ENCODE results near the gene EZH2.

The EZH2 gene

GRCh38 chr7:148883266-148884048, 634 bp downstream of the EZH2 start:
- peaks cover 25% of the 10 kb centered on the region for H3K4me1 Mint-ChIP-seq (ENCODE audit: low read depth)
- no peaks in the 10 kb centered on the region for H3K27me3 Mint-ChIP-seq (ENCODE audit: low read depth)
- H3K27ac Mint-ChIP-seq: peak overlapping the region; percentile 90
- H3K4me3 Mint-ChIP-seq: peak overlapping the region; percentile 91
- H3K9me3 Mint-ChIP-seq: no peaks in the 10 kb centered on the region
- H3K36me3 Mint-ChIP-seq (ENCODE audit: low read depth): peaks cover 7% of the 10 kb centered on the region

GRCh38 chr7:148882841-148883265, 1.2 kb downstream of the EZH2 start:
- peak overlapping the region; percentile 91 for H3K4me3 Mint-ChIP-seq
- H3K9me3 Mint-ChIP-seq: no peaks in the 10 kb centered on the region
- peaks cover 30% of the 10 kb centered on the region for H3K4me1 Mint-ChIP-seq (ENCODE audit: low read depth)
- H3K27me3 Mint-ChIP-seq (ENCODE audit: low read depth): no peaks in the 10 kb centered on the region
- peak overlapping the region; percentile 90 for H3K27ac Mint-ChIP-seq
- peaks cover 6% of the 10 kb centered on the region for H3K36me3 Mint-ChIP-seq (ENCODE audit: low read depth)

- H3K27ac Mint-ChIP-seq: peak overlapping the region; percentile 75
- H3K36me3 Mint-ChIP-seq (ENCODE audit: low read depth): peaks cover 6% of the 10 kb centered on the region
- peak overlapping the region; percentile 91 for H3K4me3 Mint-ChIP-seq
- no peaks in the 10 kb centered on the region for H3K9me3 Mint-ChIP-seq
- H3K27me3 Mint-ChIP-seq (ENCODE audit: low read depth): no peaks in the 10 kb centered on the region
- H3K4me1 Mint-ChIP-seq (ENCODE audit: low read depth): peaks cover 36% of the 10 kb centered on the region
These were observed 1.9 kb downstream of the EZH2 start for GRCh38 chr7:148882192-148882591.

DNA sequence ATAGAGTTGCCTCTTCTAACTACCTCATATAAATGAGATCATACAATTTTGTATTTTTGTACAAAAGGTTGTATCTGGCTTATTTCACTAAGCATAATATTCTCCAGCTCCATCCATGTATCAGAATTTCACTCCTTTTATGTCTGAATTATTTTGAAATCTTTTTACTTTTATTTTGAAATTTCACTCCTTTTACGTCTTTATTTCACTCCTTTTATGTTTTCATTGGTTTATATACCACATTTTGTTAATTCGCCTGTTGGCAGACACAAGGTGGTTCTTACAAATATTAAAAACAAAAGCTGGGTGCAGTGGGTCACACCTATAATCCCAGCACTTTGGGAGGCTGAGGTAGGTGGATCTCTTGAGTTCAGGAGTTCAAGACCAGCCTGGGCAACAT, 5.8 kb downstream of the EZH2 start:
- Mint-ChIP-seq H3K27me3 (ENCODE audit: low read depth) (no peaks in the 10 kb centered on the region), H3K36me3 (ENCODE audit: low read depth) (no peaks in the 10 kb centered on the region), H3K27ac (no peak overlapping the region), H3K9me3 (no peaks in the 10 kb centered on the region), H3K4me3 (no peak overlapping the region), H3K4me1 (ENCODE audit: low read depth) (peaks cover 44% of the 10 kb centered on the region)

DNA sequence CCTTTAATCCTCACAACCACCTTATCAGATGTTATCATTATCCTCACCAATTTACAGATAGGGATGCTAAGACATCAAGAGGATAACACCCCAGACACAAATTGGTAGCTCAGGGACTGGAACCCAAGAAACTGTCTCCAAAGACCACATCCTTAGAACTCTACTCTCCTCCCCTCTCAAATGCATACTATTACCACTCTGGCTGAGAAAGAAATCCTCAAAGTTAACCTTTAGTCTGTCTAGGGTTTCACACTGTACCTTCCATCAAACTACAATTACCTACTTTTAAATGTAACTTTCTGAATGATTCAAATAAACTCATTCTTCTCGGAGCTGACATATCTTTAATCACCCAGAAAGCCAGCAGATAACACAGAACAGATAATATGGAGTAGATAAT, 6.6 kb downstream of the EZH2 start:
- H3K27ac Mint-ChIP-seq: peak overlapping the region; percentile 56
- H3K4me1 Mint-ChIP-seq (ENCODE audit: low read depth): peaks cover 49% of the 10 kb centered on the region
- no peaks in the 10 kb centered on the region for H3K36me3 Mint-ChIP-seq (ENCODE audit: low read depth)

GRCh38 chr7:148872188-148872587, 11.9 kb downstream of the EZH2 start:
- H3K4me1 Mint-ChIP-seq (ENCODE audit: low read depth): peaks cover 42% of the 10 kb centered on the region
- peaks cover 11% of the 10 kb centered on the region for H3K36me3 Mint-ChIP-seq (ENCODE audit: low read depth)
- H3K4me3 Mint-ChIP-seq: no peak overlapping the region
- no peaks in the 10 kb centered on the region for H3K27me3 Mint-ChIP-seq (ENCODE audit: low read depth)
- no peak overlapping the region for H3K27ac Mint-ChIP-seq
- H3K9me3 Mint-ChIP-seq: peaks cover 12% of the 10 kb centered on the region

More for the DNA sequence above, 6.6 kb downstream of the EZH2 start:
- Mint-ChIP-seq H3K9me3 (no peaks in the 10 kb centered on the region), H3K27me3 (ENCODE audit: low read depth) (no peaks in the 10 kb centered on the region), H3K4me3 (no peak overlapping the region)

DNA sequence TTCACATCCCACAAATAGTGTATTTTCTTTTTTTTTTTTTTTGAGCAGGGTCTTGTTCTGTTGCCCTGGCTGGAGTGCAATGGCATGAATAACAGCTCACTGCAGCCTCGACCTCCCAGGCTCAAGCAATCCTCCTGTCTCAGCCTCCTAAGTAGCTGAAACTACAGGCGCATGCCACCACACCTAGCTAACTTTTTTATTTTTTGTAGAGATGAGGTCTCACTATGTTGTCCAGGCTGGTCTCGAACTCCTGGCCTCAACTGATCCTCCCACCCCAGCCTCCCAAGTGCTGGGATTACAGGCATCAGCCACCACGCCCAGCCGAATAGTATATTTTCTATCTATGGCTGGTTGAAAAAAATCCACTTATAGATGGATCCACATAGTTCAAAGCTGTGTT, 12.5 kb downstream of the EZH2 start:
- Mint-ChIP-seq H3K36me3 (ENCODE audit: low read depth) (peaks cover 11% of the 10 kb centered on the region), H3K4me3 (no peak overlapping the region), H3K27me3 (ENCODE audit: low read depth) (no peaks in the 10 kb centered on the region), H3K4me1 (ENCODE audit: low read depth) (peaks cover 42% of the 10 kb centered on the region), H3K9me3 (peaks cover 12% of the 10 kb centered on the region), H3K27ac (no peak overlapping the region)

DNA sequence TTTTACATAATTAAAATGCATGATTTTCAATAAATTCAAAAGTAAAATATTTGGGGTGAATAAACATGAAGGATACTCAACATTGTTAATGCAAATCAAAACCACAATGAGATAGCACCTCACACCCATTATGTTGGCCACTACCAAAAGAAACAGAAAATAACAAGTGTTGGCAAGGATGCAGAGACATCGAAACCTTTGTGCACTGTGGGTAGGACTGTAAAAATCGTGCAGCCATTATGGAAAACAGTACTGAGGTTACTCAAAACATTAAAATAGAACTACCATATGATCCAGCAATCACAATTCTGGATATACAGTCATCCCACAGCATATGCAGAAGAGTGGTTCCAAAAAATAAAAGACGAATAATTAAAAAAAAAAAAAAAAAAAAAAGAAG, 13.1 kb downstream of the EZH2 start:
- Mint-ChIP-seq H3K27me3 (ENCODE audit: low read depth) (no peaks in the 10 kb centered on the region), H3K4me1 (ENCODE audit: low read depth) (peaks cover 39% of the 10 kb centered on the region)

GRCh38 chr7:148868378-148868674, 15.8 kb downstream of the EZH2 start:
- Mint-ChIP-seq H3K9me3 (peaks cover 12% of the 10 kb centered on the region), H3K4me1 (ENCODE audit: low read depth) (peaks cover 44% of the 10 kb centered on the region), H3K4me3 (no peak overlapping the region), H3K36me3 (ENCODE audit: low read depth) (peaks cover 11% of the 10 kb centered on the region), H3K27me3 (ENCODE audit: low read depth) (no peaks in the 10 kb centered on the region), H3K27ac (no peak overlapping the region)

More for the DNA sequence above, 13.1 kb downstream of the EZH2 start:
- no peak overlapping the region for H3K27ac Mint-ChIP-seq
- peaks cover 12% of the 10 kb centered on the region for H3K9me3 Mint-ChIP-seq
- H3K36me3 Mint-ChIP-seq (ENCODE audit: low read depth): peaks cover 11% of the 10 kb centered on the region
- H3K4me3 Mint-ChIP-seq: no peak overlapping the region

DNA sequence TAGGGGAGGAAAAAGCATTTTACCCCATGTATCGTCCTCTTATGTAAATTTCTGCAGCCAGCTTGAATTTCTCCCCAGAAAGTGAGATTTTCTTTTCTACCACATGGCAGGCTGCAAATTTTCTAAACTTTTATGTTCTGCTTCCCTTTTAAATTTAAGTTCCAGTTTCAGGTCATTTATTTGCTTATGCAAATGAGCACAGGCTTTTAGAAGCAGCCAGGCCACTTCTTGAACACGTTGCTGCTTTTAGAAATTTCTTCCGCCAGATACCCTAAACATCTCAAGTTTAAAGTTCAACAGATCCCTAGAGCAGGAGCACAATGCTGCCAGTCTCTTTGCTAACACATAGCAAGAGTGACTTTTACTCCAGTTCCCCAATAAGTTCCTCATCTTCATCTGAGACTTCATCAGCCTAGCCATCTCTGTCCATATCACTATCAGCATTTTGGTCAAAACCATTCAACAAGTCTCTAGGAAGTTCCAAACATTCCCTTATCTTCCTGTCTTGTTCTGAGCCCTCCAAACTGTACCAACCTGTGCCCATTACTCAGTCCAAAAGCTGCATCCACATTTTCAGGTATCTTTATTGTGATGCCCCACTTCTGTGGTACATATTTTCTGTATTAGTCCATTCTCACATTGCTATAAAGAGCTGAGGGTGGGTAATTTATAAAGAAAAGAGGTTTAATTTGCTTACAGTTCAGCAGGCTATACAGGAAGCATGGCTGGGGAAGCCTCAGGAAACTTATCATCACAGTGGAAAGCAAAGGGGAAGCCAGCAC, 16.3 kb downstream of the EZH2 start:
- H3K4me3 Mint-ChIP-seq: no peak overlapping the region
- H3K4me1 Mint-ChIP-seq (ENCODE audit: low read depth): peaks cover 43% of the 10 kb centered on the region
- peaks cover 11% of the 10 kb centered on the region for H3K36me3 Mint-ChIP-seq (ENCODE audit: low read depth)
- peaks cover 12% of the 10 kb centered on the region for H3K9me3 Mint-ChIP-seq
- peak overlapping the region; percentile 13 for H3K27ac Mint-ChIP-seq
- H3K27me3 Mint-ChIP-seq (ENCODE audit: low read depth): no peaks in the 10 kb centered on the region

- Mint-ChIP-seq H3K9me3 (peaks cover 12% of the 10 kb centered on the region), H3K36me3 (ENCODE audit: low read depth) (peaks cover 11% of the 10 kb centered on the region), H3K4me1 (ENCODE audit: low read depth) (peaks cover 36% of the 10 kb centered on the region), H3K27ac (no peak overlapping the region), H3K4me3 (no peak overlapping the region), H3K27me3 (ENCODE audit: low read depth) (no peaks in the 10 kb centered on the region)
These were observed 17.7 kb downstream of the EZH2 start for GRCh38 chr7:148866362-148866761.

DNA sequence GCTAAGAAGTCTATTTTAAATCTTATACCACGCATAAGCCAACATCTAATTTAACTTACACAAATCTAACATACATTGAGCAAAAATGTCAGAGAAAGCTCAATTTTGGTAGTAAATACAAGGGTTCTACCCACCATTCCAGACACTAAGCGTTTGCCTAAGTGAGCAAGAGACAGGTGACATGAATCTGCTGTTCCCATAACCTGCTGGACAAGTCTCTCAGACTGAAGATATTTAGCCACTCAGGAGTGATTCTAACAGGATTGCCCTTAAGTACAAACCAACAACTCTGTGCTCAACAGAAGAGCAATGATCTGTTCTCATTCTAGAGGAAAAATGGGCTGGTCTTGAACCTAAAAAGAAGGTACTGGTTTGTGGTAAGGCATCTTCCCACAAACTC, 18.8 kb downstream of the EZH2 start:
- no peak overlapping the region for H3K27ac Mint-ChIP-seq
- peaks cover 11% of the 10 kb centered on the region for H3K36me3 Mint-ChIP-seq (ENCODE audit: low read depth)
- no peak overlapping the region for H3K4me3 Mint-ChIP-seq
- H3K27me3 Mint-ChIP-seq (ENCODE audit: low read depth): no peaks in the 10 kb centered on the region
- H3K4me1 Mint-ChIP-seq (ENCODE audit: low read depth): peaks cover 33% of the 10 kb centered on the region
- H3K9me3 Mint-ChIP-seq: peaks cover 12% of the 10 kb centered on the region

DNA sequence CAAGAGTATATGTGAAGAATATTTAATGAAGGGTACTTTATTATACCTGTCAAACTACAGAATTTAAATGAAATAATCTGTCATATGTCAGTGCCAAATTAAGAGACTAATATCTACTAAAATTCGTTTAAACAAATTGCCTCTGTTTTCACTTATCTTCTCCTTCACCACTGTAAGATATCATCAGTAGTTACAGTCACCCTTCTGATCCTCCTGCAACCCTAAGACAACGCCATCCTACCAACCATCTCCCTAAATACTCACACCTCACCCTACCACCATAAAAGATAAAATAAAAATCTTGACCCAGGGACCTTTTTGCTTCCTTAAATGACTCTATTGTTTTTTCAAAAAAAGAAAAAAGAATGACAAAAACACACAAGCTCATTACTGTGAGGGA, 20.8 kb downstream of the EZH2 start:
- Mint-ChIP-seq H3K27ac (peak overlapping the region; percentile 1), H3K4me1 (ENCODE audit: low read depth) (peaks cover 32% of the 10 kb centered on the region), H3K36me3 (ENCODE audit: low read depth) (peaks cover 10% of the 10 kb centered on the region), H3K27me3 (ENCODE audit: low read depth) (no peaks in the 10 kb centered on the region), H3K9me3 (peaks cover 10% of the 10 kb centered on the region), H3K4me3 (no peak overlapping the region)

GRCh38 chr7:148862481-148862880, 21.6 kb downstream of the EZH2 start:
- Mint-ChIP-seq H3K36me3 (ENCODE audit: low read depth) (peaks cover 1% of the 10 kb centered on the region), H3K4me1 (ENCODE audit: low read depth) (peaks cover 24% of the 10 kb centered on the region), H3K27ac (no peak overlapping the region), H3K9me3 (peaks cover 1% of the 10 kb centered on the region), H3K27me3 (ENCODE audit: low read depth) (no peaks in the 10 kb centered on the region), H3K4me3 (no peak overlapping the region)

GRCh38 chr7:148858489-148858888, 25.6 kb downstream of the EZH2 start:
- Mint-ChIP-seq H3K27ac (no peak overlapping the region), H3K9me3 (no peaks in the 10 kb centered on the region), H3K36me3 (ENCODE audit: low read depth) (no peaks in the 10 kb centered on the region), H3K27me3 (ENCODE audit: low read depth) (no peaks in the 10 kb centered on the region), H3K4me3 (no peak overlapping the region), H3K4me1 (ENCODE audit: low read depth) (peaks cover 19% of the 10 kb centered on the region)
